T47D (cell line): Measurements from ENCODE around the gene SMCO4.
A peak's percentile ranks its signal among the peaks of the same experiment; 100 is the strongest.
"Not testable (repeated sequence)": the region's sequence is repeated elsewhere in the genome, so short reads cannot be mapped to it uniquely, and the experiment has no call there.

Experiments
- DNase-seq, 2 experiments: peaks; one replicate each; pipeline versions ENCODE4 v3.0.0 to v3.0.0-alpha.2; 2011 to 2012; ENCODE audit warnings: low read depth in 1 of 2, low spot score in 1 of 2
- JUND ChIP-seq: IDR thresholded peaks from 2 replicates; pipeline ENCODE4 v1.6.1; 2012; ENCODE audit warnings: low read depth
- in situ Hi-C: cut with HindIII; loops from 2 replicates; pipeline ENCODE4 v1.10.0; 2016; ENCODE audit warnings: low sequenced_read_pairs, low pct_unique_long_range_greater_than_20kb

SMCO4 gene

GRCh38 chr11:93444617-93445073, 98.5 kb downstream of the SMCO4 start:
- peak in 1 of 2 experiments; percentile 12 for DNase-seq
- TF ChIP-seq JUND: no peak
- in situ Hi-C loops: no loop called here

- DNase-seq, in situ Hi-C loops: not testable (repeated sequence)
Observed at GRCh38 chr11:93443232-93443631, 100.0 kb downstream of the SMCO4 start.

DNA sequence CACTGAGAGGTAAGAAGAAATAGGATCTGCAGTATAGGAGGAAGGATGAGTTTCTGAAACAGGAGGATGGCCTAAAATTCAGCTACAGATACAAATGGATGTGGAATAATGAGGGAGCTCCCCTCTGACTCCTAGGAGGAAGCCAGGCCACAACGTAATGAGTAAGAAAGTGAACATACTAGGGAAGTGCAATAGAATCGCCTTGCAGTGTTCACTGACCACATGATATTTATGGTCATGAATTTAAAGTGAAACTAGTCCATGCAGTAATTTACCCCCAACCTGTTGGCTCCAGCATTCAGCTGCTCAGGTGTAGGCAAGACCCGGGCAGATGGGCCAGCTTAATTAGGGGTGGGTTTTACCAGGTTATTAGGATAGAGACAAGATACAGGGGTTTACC, 110.9 kb downstream of the SMCO4 start:
- in situ Hi-C loops: no loop called here
- TF ChIP-seq JUND: no peak
- no peak for DNase-seq
